HL-60/S4 treated with phorbol 12-myristate 13-acetate at 8.2 ng/mL for 4 days and 3 days (cell line): Measurements from ENCODE around the gene KLHL36.

ENCODE experiments used
- in situ Hi-C: fragments of 300-500 bp; cut with MboI; formaldehyde crosslinking; loops from 2 replicates; pipeline ENCODE4 v1.15.0; 2022; ENCODE audit warnings: low sequenced_read_pairs

Gene KLHL36

DNA sequence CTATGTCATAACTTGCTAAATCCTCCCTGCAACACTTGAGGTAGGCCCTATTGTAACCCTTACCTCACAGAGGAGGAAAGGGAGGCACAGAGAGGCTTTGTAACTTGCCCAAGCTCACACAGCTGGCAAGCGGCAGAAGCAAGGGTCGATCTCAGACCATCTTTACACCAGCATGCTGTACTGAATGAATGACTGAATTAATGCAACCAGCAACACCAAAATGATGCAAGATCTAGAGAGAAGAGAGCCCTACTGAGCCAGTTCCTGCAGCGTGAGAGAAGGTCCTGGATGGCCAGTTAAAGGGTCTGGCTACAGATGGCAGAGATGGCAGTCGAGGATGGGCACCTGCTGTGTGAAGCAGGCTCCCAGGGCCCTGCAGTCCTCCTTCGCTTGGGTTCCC, 8.2 kb upstream of the KLHL36 start:
- in situ Hi-C loops: loop anchor here (25.0 kb wide), 1 partner anchor 322 kb away; no protein-coding TSS in a partner anchor

DNA sequence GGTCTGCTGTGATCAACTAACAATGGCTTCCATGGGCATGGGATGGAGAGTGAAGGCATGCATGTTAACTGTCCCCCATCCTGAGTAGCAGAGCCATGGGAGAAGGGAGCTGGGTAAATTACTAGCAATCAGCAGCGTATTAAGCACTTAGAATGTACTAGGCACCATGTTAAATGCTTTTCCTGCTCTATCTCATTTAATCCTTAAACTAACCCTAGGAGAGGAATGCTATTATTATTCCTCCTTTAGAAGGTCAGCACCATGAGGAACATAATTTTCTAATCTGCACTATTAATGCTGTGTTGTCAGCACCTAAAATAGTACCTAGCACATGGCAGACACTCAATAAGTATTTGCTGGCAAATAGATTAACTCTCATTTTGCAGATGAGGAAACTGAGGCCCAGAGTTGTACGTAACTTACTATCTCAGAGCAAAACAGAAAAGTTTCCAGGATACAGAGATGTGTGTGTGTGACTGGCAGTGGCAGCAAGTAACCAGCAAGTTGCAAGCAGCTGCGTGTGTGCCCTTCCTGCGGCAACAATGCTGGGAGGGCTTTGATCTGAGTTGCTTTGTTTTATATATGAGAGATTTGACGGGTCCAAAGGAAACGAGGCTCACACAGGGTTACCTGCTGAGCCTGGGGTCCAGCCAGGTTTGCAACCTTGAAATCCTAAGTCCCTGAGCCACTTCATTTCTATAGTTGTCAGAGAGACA, 6.5 kb upstream of the KLHL36 start:
- in situ Hi-C loops: loop anchor here (25.0 kb wide), 1 partner anchor 320 kb away; no protein-coding TSS in a partner anchor

DNA sequence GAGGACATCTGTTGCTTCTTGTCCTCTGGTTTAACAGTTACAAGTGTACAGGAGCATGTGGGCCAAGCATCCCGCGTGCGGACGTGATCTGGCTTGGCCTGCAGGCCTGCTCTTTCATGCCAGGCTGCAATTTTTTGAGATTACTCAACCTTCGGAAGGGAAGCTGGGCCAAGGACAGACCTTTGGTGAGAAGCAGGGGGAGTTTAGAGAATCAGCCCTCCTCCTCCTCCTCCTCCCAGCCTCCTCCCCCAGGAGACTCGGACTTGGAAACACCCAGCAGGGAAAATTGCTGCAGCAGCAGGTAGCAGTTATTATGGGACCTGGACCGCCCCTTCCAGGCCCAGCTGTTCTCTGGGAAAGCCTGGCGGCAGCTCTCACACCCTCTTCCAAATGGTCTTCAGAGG, 5.1 kb upstream of the KLHL36 start:
- in situ Hi-C loops: loop anchor here (25.0 kb wide), 1 partner anchor 319 kb away; no protein-coding TSS in a partner anchor

DNA sequence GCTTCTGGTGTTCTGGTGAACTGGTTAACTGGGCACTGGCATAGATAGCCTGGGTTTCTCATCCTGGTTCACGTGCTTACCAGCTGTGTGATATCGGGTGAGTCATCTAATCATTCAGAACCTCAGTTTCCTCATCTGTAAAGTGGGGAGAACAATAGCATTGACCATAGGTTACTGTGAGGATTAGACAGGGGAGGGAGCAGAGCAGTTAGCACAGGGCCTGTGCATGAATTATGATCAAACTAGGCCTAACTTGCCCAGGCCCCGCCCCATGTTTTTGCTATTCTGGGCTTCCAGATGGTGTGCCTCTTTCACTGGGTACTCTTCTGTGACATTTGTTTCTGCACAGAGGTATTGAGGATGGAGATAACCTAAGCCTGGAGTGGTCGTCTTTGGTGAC, 4.6 kb upstream of the KLHL36 start:
- in situ Hi-C loops: loop anchor here (25.0 kb wide), 1 partner anchor 319 kb away; no protein-coding TSS in a partner anchor

DNA sequence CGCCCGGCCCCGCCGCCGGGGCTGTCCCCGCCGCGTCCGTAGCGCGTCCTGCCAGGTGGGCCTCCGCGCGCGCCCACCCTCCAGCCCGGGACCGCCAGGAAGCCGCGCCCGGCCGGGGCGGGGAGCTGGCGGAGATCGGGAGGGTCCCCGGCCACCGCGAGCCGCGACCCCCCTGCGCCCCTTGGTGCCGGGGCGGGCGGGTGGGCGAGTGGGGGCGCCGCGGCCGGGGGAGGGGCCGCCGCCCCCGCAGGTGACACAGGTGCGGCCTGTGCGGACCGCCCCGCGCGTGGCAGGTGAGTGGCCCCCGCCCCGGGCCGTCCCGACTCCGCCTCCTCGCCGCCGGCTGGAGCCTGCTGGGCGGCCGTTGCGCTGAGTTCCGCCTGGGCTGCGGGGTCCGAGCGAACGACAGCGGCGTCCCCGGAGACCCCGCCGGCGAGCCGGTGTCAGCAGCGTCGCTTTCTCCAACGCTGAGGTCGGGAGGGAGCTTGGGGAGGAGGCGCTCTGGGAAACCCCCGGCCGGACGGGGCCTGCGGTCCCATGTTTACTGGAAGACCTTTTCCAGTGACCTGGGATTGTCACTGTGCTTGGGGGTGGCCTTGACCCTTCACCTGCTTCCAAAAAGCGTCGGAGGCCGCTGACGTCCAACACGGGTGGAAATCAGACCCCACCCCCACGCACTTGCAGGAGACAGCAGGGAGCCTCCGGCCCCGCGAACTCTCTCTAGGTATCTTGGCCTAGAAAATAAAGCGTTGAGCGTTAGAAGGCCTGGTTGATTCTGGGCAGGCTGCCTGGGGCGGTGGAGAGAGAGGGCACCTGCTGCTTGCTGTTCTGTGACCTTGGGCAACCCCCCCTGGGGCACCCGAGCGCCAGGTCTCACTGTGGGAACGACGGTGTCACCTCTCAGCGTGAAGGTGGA, 542 bp downstream of the KLHL36 start:
- in situ Hi-C loops: loop anchor here (25.0 kb wide), 1 partner anchor 313 kb away; no protein-coding TSS in a partner anchor

DNA sequence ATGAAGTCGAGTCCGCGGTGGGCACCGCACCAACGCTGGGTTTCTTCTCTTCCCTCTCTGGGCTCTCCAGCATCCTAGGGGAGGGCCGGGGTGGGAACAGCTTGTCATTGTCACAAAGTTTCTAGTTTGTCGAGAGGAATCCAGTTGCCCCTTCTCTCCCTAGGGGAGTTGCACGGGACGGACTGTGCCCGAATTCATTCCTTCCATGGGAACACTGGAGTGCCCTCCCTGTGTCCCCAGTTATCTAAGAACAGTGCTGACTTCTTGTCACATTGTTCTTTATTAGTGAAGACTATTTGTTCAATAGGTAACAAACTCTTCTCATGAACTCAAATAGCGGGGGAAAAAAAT, 1.2 kb downstream of the KLHL36 start:
- in situ Hi-C loops: loop anchor here (25.0 kb wide), 1 partner anchor 313 kb away; no protein-coding TSS in a partner anchor

DNA sequence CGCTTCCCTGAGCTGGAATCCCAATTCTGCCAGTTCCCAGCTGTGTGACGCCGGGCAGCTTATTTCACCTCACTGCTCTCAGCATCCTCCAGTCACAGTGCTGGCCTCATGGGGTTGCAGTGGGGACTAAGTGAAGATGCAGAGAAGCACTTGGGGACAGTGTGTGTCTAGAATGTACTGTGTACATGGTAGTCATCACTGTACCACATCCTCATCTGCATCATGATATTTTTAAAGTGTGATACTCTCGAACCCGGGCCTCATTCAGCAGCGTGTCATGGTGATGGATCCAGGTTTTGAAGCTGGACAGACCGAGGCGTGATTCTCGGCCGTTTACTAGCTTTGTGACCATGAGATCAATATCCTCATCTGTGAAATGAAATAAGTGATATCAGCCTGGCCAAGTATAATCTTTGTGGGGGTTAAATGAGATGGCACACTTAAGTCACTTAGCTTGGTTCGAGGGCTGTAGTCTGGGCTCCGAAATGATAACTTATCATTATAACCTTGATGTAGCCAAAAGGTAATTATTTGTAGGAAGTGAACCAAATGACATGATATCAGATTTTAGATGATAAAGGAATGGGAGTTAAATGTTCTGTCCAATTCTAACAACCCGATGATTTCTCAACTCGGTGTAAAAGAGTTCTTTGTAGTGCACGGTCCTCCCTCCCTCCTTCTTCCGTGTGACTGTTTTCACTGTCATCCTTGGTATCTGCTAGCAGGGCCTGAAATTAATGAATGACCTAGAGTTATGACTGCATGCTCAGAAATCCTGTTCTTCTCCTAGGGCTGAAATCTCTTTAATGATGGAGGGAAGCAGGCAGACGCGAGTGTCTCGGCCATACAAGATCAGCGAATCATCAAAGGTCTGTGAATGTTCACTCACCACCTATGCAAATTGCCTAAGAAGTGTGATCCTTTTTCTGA, 2.0 kb downstream of the KLHL36 start:
- in situ Hi-C loops: no loop called here

DNA sequence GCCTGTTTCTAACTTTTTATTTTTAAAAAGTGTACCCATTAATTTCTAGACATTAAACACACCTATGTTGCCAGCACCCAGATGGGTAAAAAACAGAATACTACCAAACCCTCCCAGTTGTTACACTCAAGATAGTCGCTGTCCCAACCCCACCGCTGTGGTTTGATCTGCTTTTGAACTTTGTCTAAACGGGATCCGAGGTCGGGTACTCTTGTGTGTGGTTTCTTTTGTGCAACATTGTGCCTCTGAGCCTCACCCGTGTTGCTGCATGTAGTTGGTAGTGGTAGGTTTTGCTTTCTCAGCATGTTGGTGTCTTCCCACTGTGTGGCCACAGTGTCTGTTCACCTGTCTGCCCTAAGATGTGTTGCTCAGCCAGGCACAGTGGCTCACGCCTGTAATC, 4.3 kb downstream of the KLHL36 start:
- in situ Hi-C loops: no loop called here

DNA sequence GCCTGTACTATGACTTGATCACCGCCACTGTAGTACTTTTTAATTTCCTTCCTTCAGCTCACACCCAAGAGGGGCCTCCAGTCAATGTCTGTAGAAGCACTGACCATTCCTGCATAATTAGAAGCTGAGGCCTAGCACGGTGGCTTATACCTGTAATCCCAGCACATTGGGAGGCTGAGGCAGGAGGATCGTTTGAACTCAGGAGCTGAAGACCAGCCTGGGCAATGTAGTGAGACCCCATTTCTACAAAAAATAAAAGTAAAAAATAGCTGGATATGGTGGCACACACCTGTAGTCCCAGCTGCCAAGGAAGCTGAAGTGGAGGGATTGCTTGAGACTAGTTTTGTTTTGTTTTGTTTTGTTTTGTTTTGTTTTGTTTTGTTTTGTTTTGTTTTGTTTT, 5.9 kb downstream of the KLHL36 start:
- in situ Hi-C loops: no loop called here

DNA sequence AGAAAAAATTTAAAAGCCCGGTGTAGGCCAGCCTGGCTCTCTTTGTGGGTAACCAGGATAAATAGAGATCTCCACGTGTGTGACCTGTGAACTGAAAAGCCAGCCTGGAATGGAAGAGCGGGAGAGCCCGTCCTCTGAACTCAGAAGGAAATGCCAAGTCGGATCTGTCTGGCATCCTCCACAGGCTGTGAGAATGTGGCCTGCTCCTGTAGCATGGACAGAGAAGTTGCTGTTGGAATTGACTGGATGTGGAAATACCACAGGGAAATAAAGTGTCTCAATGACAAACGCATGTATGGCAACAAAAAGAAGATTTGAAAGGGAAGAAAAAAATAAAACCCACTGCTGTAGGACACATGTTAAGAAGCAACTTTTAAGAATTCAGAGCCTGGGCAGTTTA, 6.7 kb downstream of the KLHL36 start:
- in situ Hi-C loops: no loop called here

DNA sequence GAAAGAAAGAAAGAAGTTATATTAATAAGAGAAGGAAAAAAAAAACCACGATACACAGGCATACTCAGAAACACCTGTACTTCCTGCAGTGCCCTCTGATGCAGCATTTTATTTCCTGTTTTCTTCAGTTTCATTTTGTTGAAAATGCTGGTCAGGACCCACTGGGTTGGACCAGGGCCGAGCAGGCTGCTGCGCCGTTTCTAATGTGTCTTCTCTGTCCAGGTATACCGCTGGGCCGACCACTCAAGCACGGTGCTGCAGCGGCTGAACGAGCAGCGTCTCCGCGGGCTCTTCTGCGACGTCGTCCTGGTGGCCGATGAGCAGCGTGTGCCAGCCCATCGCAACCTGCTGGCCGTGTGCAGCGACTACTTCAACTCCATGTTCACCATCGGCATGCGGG, 8.3 kb downstream of the KLHL36 start:
- in situ Hi-C loops: no loop called here

DNA sequence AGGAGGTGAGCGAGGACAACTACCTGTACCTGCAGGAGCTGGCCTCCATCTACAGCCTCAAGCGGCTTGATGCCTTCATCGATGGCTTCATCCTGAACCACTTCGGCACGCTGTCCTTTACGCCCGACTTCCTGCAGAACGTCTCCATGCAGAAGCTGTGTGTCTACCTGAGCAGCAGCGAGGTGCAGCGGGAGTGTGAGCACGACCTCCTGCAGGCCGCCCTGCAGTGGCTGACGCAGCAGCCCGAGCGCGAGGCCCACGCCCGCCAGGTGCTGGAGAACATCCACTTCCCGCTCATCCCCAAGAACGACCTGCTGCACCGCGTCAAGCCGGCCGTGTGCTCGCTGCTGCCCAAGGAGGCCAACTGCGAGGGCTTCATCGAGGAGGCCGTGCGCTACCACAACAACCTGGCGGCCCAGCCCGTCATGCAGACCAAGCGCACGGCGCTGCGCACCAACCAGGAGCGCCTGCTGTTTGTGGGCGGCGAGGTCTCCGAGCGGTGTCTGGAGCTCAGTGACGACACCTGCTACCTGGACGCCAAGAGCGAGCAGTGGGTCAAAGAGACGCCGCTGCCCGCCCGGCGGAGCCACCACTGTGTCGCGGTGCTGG, 9.0 kb downstream of the KLHL36 start:
- in situ Hi-C loops: no loop called here

DNA sequence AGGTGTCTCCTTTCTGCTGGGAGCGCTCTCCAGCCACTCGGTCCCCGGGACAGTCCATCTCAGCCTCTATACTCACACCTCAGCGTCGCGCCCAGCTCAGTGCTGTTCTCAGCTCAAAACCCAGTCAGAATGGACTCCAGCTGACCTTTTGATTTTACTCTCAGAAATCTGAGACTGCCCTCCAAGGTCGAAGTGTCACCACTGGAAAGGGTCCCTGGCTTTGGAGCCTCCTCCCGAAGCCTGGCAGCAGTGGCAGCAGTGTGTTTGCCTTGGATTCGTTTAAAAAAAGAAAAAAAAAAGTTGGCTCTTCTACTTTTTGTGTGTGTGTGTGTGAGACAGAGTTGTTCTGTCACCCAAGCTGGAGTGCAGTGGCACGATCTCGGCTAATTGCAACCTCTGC, 10.4 kb downstream of the KLHL36 start:
- in situ Hi-C loops: no loop called here

DNA sequence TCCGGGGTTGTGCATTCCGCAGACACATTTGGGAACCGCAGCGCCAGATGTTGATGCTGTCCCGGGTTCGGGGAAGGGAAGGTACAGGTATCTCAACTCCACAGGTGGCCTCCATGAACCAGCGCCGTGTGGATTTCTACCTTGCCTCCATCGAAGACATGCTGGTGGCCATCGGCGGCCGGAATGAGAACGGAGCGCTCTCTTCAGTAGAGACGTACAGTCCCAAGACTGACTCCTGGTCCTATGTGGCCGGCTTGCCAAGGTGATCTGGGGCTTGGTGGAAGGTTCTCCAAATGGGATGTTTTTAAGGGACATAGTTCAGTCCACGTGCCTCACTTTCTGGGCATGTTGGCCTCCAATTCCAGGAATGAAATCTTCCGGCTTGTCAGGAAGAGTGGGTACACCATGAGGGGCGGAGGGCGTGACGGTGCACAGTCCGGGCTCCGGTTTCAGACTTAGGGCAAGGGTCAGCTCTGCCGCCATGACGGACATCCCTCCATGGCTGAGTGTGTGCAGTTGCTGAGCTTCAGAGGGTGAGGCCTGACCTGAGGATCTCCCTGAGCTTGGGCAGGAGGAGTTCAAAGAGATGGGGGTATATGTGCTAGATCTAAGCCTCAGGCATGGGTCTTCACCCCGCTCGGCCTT, 11.5 kb downstream of the KLHL36 start:
- in situ Hi-C loops: no loop called here

DNA sequence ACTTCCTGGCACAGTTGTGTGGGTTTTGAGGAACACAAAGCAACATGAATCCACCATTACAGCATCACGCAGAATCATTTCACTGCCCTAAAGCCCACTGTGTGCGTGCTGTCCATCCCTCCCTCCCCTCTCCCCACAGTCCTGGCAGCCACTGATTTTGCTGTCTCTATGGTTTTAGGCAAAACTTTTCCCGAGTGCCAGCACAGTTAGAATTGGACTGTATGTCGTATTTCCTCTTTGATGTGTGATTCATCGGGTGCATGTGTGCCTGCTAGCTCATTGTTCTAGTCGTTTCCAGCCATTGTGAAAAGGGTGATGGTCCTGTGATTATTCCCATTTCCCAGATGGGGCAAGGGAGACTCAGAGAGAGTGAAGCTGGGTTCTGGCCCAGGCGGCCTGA, 12.7 kb downstream of the KLHL36 start:
- in situ Hi-C loops: no loop called here

DNA sequence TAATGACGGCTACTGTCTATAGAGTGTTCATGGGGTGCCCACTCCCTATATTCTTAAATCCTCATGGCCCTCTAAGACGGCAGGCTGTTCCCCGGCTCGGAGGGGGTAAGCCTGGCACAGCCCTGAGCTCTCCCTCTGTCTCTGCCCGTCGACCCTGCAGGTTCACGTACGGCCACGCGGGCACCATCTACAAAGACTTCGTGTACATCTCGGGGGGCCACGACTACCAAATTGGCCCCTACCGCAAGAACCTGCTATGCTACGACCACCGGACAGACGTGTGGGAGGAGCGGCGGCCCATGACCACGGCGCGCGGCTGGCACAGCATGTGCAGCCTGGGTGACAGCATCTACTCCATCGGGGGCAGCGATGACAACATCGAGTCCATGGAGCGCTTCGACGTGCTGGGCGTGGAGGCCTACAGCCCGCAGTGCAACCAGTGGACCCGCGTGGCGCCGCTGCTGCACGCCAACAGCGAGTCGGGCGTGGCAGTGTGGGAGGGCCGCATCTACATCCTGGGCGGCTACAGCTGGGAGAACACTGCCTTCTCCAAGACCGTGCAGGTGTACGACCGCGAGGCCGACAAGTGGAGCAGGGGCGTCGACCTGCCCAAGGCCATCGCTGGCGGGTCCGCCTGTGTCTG, 13.2 kb downstream of the KLHL36 start:
- in situ Hi-C loops: no loop called here

DNA sequence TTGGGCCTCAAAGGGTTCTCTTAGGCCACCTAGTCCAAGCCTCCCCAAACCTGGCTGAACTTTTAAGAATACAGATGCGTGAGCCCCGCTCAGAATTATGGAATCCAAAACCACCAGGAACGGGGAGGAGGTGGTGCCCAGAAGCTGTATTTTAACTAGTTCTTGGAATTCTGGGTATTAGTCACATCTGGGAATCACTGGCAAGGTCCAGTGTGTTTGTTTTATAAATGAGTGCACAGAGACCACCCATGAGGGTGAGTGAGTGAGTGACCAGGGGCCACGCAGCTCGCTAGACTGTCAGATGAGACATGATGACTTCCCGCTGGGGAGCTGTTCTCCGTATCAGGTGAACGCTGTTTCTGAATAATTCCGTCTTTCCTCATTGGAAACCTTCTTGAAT, 14.2 kb downstream of the KLHL36 start:
- in situ Hi-C loops: no loop called here

DNA sequence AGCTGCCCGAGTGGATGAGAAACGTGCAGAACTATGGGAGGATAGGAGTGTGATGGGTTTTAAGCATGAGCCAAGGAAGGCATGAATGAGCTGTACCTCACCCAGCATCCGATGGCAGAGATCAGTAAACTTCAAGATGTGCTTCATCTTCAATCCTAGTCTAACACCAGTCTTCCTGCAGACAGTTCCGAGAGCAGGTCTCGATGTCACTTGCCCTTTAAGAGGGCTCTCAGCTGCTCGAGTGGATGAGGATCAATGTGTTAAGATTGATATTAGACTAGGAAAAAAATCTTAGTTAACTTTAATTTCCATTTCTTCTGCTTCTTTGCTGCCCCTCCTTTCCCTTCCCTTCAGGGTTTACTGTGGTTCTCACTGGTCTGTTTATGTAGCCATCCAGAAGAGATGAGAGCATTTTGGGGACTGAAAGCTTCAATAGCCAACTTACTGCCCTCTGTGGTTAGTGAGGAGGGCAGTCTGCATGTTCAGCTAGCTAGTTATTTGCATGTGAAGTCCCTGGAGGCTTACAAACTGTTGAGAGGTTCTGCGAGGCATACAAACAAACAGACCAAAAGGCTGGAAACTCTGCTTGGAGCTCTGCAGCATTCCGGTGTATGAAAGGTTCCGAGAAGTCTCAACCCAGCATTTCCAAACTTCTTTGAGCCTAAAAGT, 15.3 kb downstream of the KLHL36 start:
- in situ Hi-C loops: no loop called here

DNA sequence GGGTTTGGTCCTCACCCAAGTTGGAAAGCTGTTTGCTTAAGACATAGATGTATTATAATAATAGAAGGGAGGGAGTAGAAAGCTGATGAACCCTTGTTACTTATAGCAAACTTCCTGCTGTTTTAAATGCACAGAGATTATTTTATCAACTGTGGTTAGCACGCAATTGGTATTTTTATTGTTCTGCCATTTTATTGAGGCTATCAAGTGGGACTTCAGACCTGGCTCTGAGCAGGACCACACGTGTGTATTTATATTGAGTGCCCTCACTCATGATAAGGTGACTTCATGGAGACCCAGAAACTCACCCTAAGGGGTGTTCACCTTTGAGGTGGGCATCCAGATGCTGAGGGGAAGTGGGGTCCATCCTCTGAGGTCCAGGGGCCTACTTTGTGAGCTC, 17.0 kb downstream of the KLHL36 start:
- in situ Hi-C loops: no loop called here
